PC-9 (cell line): ENCODE measurements around the gene SVEP1.
"Not testable (repeated sequence)": the region's sequence is repeated elsewhere in the genome, so short reads cannot be mapped to it uniquely, and the experiment has no call there.

Source experiments
- EZH2 ChIP-seq: fragments of 200-600 bp; sonication (generic); IDR thresholded peaks from 2 replicates; pipeline ENCODE4 v1.8.0; 2017; ENCODE audit warnings: antibody characterized with exemption, low read depth
- TF ChIP-seq, protein P1 (sequence below): fragments of 200-600 bp; sonication (generic); conservative IDR thresholded peaks from 2 replicates; pipeline ENCODE4 v1.6.1; 2017; ENCODE audit warnings: mixed run types, antibody characterized with exemption, mild to moderate bottlenecking, moderate library complexity

DNA sequence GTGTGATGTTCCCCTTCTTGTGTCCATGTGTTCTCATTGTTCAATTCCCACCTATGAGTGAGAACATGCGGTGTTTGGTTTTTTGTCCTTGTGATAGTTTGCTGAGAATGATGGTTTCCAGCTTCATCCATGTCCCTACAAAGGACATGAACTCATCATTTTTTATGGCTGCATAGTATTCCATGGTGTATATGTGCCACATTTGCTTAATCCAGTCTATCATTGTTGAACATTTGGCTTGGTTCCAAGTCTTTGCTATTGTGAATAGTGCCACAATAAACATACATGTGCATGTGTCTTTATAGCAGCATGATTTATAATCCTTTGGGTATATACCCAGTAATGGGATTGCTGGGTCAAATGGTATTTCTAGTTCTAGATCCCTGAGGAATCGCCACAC is 220.5 kb downstream of the SVEP1 start:
- TF ChIP-seq, protein P1, sequence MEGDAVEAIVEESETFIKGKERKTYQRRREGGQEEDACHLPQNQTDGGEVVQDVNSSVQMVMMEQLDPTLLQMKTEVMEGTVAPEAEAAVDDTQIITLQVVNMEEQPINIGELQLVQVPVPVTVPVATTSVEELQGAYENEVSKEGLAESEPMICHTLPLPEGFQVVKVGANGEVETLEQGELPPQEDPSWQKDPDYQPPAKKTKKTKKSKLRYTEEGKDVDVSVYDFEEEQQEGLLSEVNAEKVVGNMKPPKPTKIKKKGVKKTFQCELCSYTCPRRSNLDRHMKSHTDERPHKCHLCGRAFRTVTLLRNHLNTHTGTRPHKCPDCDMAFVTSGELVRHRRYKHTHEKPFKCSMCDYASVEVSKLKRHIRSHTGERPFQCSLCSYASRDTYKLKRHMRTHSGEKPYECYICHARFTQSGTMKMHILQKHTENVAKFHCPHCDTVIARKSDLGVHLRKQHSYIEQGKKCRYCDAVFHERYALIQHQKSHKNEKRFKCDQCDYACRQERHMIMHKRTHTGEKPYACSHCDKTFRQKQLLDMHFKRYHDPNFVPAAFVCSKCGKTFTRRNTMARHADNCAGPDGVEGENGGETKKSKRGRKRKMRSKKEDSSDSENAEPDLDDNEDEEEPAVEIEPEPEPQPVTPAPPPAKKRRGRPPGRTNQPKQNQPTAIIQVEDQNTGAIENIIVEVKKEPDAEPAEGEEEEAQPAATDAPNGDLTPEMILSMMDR: not testable (repeated sequence)
- not testable (repeated sequence) for TF ChIP-seq EZH2
